ENCODE results near the gene PTPRU.

DNA sequence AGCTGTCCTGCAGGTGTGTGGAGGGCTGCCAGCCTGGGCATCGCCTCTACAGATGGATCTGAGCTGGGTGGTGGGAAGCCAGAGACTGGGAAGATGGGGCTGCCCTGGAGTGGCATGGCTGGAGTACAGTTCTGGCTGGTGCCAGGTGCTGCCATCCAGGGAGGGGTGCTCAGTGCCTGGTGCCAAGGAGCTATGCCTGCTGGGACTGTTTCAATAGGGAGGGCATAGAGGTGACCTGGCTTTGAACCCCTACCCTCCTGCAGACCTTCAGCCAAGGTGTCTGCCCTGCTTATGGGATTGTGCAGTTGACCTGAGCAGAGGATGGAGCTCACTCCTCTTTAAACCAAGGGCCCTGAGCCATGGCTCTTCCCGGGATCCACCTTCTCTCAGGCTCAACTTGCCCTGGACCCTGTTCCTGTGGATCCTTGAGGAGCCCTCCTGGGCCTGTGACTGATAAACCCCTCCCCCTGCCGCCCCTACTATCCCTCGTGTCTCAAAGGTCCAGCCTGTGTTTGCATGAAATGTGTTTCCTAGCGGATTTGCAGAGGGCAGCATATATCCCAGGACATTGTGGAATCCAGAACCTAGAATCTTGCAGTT lies 48.7 kb downstream of the PTPRU start:
- TF ChIP-seq YY1 (IDR thresholded peaks at IDR 0.05; ENCODE audit: insufficient read depth, insufficient read length) (no peak), SUZ12 (IDR thresholded peaks at IDR 0.05; ENCODE audit: extremely low read depth, insufficient read depth, insufficient read length) (no peak), ZNF274 (IDR thresholded peaks at IDR 0.05; ENCODE audit: low read depth, low read length) (no peak)
